Gastrocnemius medialis (tissue), 4 donors: ENCODE data around the gene IQGAP2. TPM values are rescaled to one million over a fixed set of nuclear protein-coding genes. Genes with fewer than 3 reads are reported as not detected.

ENCODE experiments used
- ATAC-seq, 2 donors: fragments of 150-250 bp; one replicate each; pipeline ENCODE4 v1.9.1; 2016
- DNase-seq, 2 donors: peaks; one replicate each; pipeline ENCODE4 v3.0.0-alpha.2; 2019
- H3K27ac ChIP-seq, 4 donors: fragments of 200-600 bp; sonication (generic); 1 replicate in 1 of 4; 2 replicates in 3 of 4; pipeline ENCODE4 v1.5.1; 2016 to 2018; ENCODE audit warnings: mild to moderate bottlenecking in 2 of 4, moderate library complexity in 1 of 4
- H3K27me3 ChIP-seq, 3 donors: fragments of 200-600 bp; sonication (generic) in 2 of 3; 1 replicate in 1 of 3; 2 replicates in 2 of 3; pipeline versions ENCODE4 v1.5.1 to v1.6.0; 2016 to 2019; ENCODE audit warnings: mild to moderate bottlenecking in 1 of 3, moderate library complexity in 1 of 3
- H3K36me3 ChIP-seq, 2 donors: fragments of 200-600 bp; sonication (generic) in 1 of 2; one replicate each; pipeline ENCODE4 v1.5.1; 2017 to 2018
- H3K4me1 ChIP-seq, 2 donors: fragments of 200-600 bp; sonication (generic) in 1 of 2; one replicate each; pipeline ENCODE4 v1.5.1; 2016 to 2017; ENCODE audit warnings: mild to moderate bottlenecking in 2 of 2
- H3K4me3 ChIP-seq, 4 donors: fragments of 200-600 bp; sonication (generic) in 3 of 4; 1 replicate in 1 of 4; 2 replicates in 3 of 4; pipeline ENCODE4 v1.5.1; 2016 to 2019; ENCODE audit warnings: mild to moderate bottlenecking in 2 of 4
- H3K9me3 ChIP-seq, 3 donors: fragments of 200-600 bp; sonication (generic) in 2 of 3; 1 replicate in 1 of 3; 2 replicates in 2 of 3; pipeline ENCODE4 v1.5.1; 2016 to 2019
- CTCF ChIP-seq, 5 experiments: fragments of 450-650 bp in 3 of 5; fragments of 200-600 bp in 2 of 5; sonication (generic) in 2 of 5; IDR thresholded peaks in 4 of 5; conservative IDR thresholded peaks in 1 of 5; 1 replicate in 4 of 5; 2 replicates in 1 of 5; pipeline ENCODE4 v1.5.1; 2016 to 2019; ENCODE audit warnings: antibody characterized with exemption in 5 of 5, mild to moderate bottlenecking in 3 of 5, moderate library complexity in 3 of 5
- POLR2A ChIP-seq, 2 donors: fragments of 450-650 bp; IDR thresholded peaks; one replicate each; pipeline ENCODE4 v1.6.1; 2017; ENCODE audit warnings: antibody characterized with exemption in 2 of 2, mild to moderate bottlenecking in 2 of 2, moderate library complexity in 2 of 2
- in situ Hi-C, 4 donors: fragments of 200-750 bp; cut with MboI; loops; one replicate each; pipeline versions ENCODE4 v1.15.0 to v1.8.0; 2017; ENCODE audit warnings: low sequenced_read_pairs in 4 of 4
- intact Hi-C: fragments of 100-400 bp; cut with DNase I; formaldehyde crosslinking; loops from one replicate; pipeline ENCODE4 v1.15.1; 2023; ENCODE audit warnings: low total_unique reads
- total RNA-seq, 4 donors: library from RNA; depleted of rRNA; stranded (reverse); fragments of >200 nt; gene quantifications; one replicate each; pipeline versions ENCODE4 v1.1.0 to v1.2.3, GENCODE V29; 2016

The IQGAP2 gene
- total RNA-seq, 4 donors from 2014 or later = 1.5 to 6.8 (median 2.5) TPM

GRCh38 chr5:76525956-76526355, 122.9 kb downstream of the IQGAP2 start:
- Histone ChIP-seq H3K4me1 (no peaks in the 10 kb centered on the region), H3K9me3 (no peaks in the 10 kb centered on the region), H3K36me3 (no peaks in the 10 kb centered on the region), H3K4me3 (no peak overlapping the region), H3K27ac (no peak overlapping the region), H3K27me3 (no peaks in the 10 kb centered on the region)
- in situ Hi-C loops = no loop called here
- no peak for ATAC-seq
- no peak for DNase-seq
- TF ChIP-seq CTCF (IDR thresholded peaks at IDR 0.05 in 4 of 5, conservative IDR thresholded peaks at IDR 0.05 in 1 of 5) (no peak), POLR2A (IDR thresholded peaks at IDR 0.05) (no peak)
- intact Hi-C loops = no loop called here

GRCh38 chr5:76526950-76527583, 124.0 kb downstream of the IQGAP2 start:
- no peak for TF ChIP-seq CTCF (IDR thresholded peaks at IDR 0.05 in 4 of 5, conservative IDR thresholded peaks at IDR 0.05 in 1 of 5)
- TF ChIP-seq POLR2A (IDR thresholded peaks at IDR 0.05) = no peak
- DNase-seq (no peak), ATAC-seq (no peak)
- no peaks in the 10 kb centered on the region for H3K36me3 ChIP-seq
- H3K27ac ChIP-seq = no peak overlapping the region
- H3K4me3 ChIP-seq = no peak overlapping the region
- intact Hi-C loops (no loop called here), in situ Hi-C loops (no loop called here)
- H3K27me3 ChIP-seq = no peaks in the 10 kb centered on the region
- H3K9me3 ChIP-seq = no peaks in the 10 kb centered on the region
- no peaks in the 10 kb centered on the region for H3K4me1 ChIP-seq

- no peaks in the 10 kb centered on the region for H3K9me3 ChIP-seq
- DNase-seq (no peak), ATAC-seq (no peak)
- no peaks in the 10 kb centered on the region for H3K27me3 ChIP-seq
- intact Hi-C loops (no loop called here), in situ Hi-C loops (no loop called here)
- H3K27ac ChIP-seq = no peak overlapping the region
- no peak for TF ChIP-seq POLR2A (IDR thresholded peaks at IDR 0.05)
- no peak for TF ChIP-seq CTCF (IDR thresholded peaks at IDR 0.05 in 4 of 5, conservative IDR thresholded peaks at IDR 0.05 in 1 of 5)
- H3K4me1 ChIP-seq = no peaks in the 10 kb centered on the region
- H3K4me3 ChIP-seq = no peak overlapping the region
- no peaks in the 10 kb centered on the region for H3K36me3 ChIP-seq
Measured at GRCh38 chr5:76527685-76528161, 124.6 kb downstream of the IQGAP2 start.

- Histone ChIP-seq H3K4me3 (no peak overlapping the region), H3K4me1 (no peaks in the 10 kb centered on the region), H3K27ac (no peak overlapping the region), H3K27me3 (no peaks in the 10 kb centered on the region), H3K36me3 (no peaks in the 10 kb centered on the region), H3K9me3 (no peaks in the 10 kb centered on the region)
- TF ChIP-seq CTCF (IDR thresholded peaks at IDR 0.05 in 4 of 5, conservative IDR thresholded peaks at IDR 0.05 in 1 of 5) (no peak), POLR2A (IDR thresholded peaks at IDR 0.05) (no peak)
- intact Hi-C loops = no loop called here
- in situ Hi-C loops = no loop called here
- ATAC-seq = no peak
- no peak for DNase-seq
Measured at GRCh38 chr5:76528547-76529331, 125.7 kb downstream of the IQGAP2 start.
